Mesothelial cell of epicardium (in vitro differentiated cells): ENCODE measurements around the gene ZNF362. TPM values are rescaled to one million over a fixed set of nuclear protein-coding genes. Genes with fewer than 3 reads are reported as not detected.

Source experiments
- DNase-seq, 2 experiments: peaks; one replicate each; pipeline ENCODE4 v3.0.0; 2021; ENCODE audit warnings: low spot score in 2 of 2; ENCODE audit not compliant: unreplicated experiment in 2 of 2
- H3K27ac Mint-ChIP-seq: 2 replicates; pipeline ENCODE4 v1.8.0; 2021; ENCODE audit warnings: mixed read lengths
- H3K27me3 Mint-ChIP-seq: 2 replicates; pipeline ENCODE4 v1.8.0; 2021; ENCODE audit warnings: low read depth, mixed read lengths
- H3K36me3 Mint-ChIP-seq: 2 replicates; pipeline ENCODE4 v1.8.0; 2021; ENCODE audit warnings: mixed read lengths
- H3K4me1 Mint-ChIP-seq: 2 replicates; pipeline ENCODE4 v1.8.0; 2021; ENCODE audit warnings: mixed read lengths
- H3K4me3 Mint-ChIP-seq: 2 replicates; pipeline ENCODE4 v1.8.0; 2021; ENCODE audit warnings: mild to moderate bottlenecking, moderate library complexity, mixed read lengths
- H3K9me3 Mint-ChIP-seq: 2 replicates; pipeline ENCODE4 v1.8.0; 2021; ENCODE audit warnings: mixed read lengths
- CTCF ChIP-seq: fragments of 200-600 bp; sonication (generic); IDR thresholded peaks from one replicate; pipeline ENCODE4 v1.5.0; 2021; ENCODE audit warnings: antibody characterized with exemption; ENCODE audit not compliant: unreplicated experiment
- total RNA-seq: library from RNA; stranded (reverse); gene quantifications from 3 replicates; pipeline ENCODE4 v1.2.1, GENCODE V29; 2021

Gene ZNF362
- total RNA-seq, 1 donor from 2014 or later: 114 TPM

GRCh38 chr1:33246171-33246570 is 10.1 kb upstream of the ZNF362 start:
- Mint-ChIP-seq H3K4me3 (no peak overlapping the region), H3K27me3 (no peaks in the 10 kb centered on the region), H3K9me3 (no peaks in the 10 kb centered on the region), H3K36me3 (no peaks in the 10 kb centered on the region), H3K27ac (no peak overlapping the region), H3K4me1 (peaks cover 54% of the 10 kb centered on the region)
- DNase-seq: no peak
- TF ChIP-seq CTCF: no peak

GRCh38 chr1:33247545-33247944 is 8.7 kb upstream of the ZNF362 start:
- TF ChIP-seq CTCF: no peak
- Mint-ChIP-seq H3K27me3 (no peaks in the 10 kb centered on the region), H3K4me3 (no peak overlapping the region), H3K9me3 (no peaks in the 10 kb centered on the region), H3K36me3 (no peaks in the 10 kb centered on the region), H3K4me1 (peaks cover 48% of the 10 kb centered on the region), H3K27ac (no peak overlapping the region)
- no peak for DNase-seq

- Mint-ChIP-seq H3K4me1 (peaks cover 46% of the 10 kb centered on the region), H3K27me3 (no peaks in the 10 kb centered on the region), H3K27ac (no peak overlapping the region), H3K4me3 (no peak overlapping the region), H3K36me3 (no peaks in the 10 kb centered on the region), H3K9me3 (no peaks in the 10 kb centered on the region)
- no peak for TF ChIP-seq CTCF
- no peak for DNase-seq
Observed at GRCh38 chr1:33248244-33248643, 8.0 kb upstream of the ZNF362 start.

GRCh38 chr1:33249422-33249821 is 6.9 kb upstream of the ZNF362 start:
- no peak for TF ChIP-seq CTCF
- Mint-ChIP-seq H3K27ac (no peak overlapping the region), H3K4me1 (peaks cover 40% of the 10 kb centered on the region), H3K36me3 (no peaks in the 10 kb centered on the region), H3K27me3 (no peaks in the 10 kb centered on the region), H3K9me3 (no peaks in the 10 kb centered on the region), H3K4me3 (no peak overlapping the region)
- no peak for DNase-seq

GRCh38 chr1:33250217-33250616 is 6.1 kb upstream of the ZNF362 start:
- Mint-ChIP-seq H3K27me3 (no peaks in the 10 kb centered on the region), H3K4me1 (peaks cover 40% of the 10 kb centered on the region), H3K4me3 (no peak overlapping the region), H3K9me3 (no peaks in the 10 kb centered on the region), H3K36me3 (no peaks in the 10 kb centered on the region), H3K27ac (no peak overlapping the region)
- DNase-seq: no peak
- TF ChIP-seq CTCF: no peak

GRCh38 chr1:33250724-33251123 is 5.6 kb upstream of the ZNF362 start:
- no peak overlapping the region for H3K27ac Mint-ChIP-seq
- H3K27me3 Mint-ChIP-seq: no peaks in the 10 kb centered on the region
- no peak for DNase-seq
- H3K4me3 Mint-ChIP-seq: no peak overlapping the region
- H3K9me3 Mint-ChIP-seq: no peaks in the 10 kb centered on the region
- H3K4me1 Mint-ChIP-seq: peaks cover 37% of the 10 kb centered on the region
- TF ChIP-seq CTCF: no peak
- no peaks in the 10 kb centered on the region for H3K36me3 Mint-ChIP-seq
